Right hindlimb (tissue), 1 donor: ENCODE measurements around the gene FGFR3.
"Not testable (repeated sequence)": the region's sequence is repeated elsewhere in the genome, so short reads cannot be mapped to it uniquely, and the experiment has no call there.

Experiments used
- DNase-seq: peaks from one replicate; pipeline ENCODE4 v3.0.0-alpha.2; 2018

The FGFR3 gene

GRCh38 chr4:1843852-1844251, 50.8 kb downstream of the FGFR3 start:
- no peak for DNase-seq

GRCh38 chr4:1844618-1845017, 51.5 kb downstream of the FGFR3 start:
- not testable (repeated sequence) for DNase-seq

GRCh38 chr4:1846580-1846979, 53.5 kb downstream of the FGFR3 start:
- DNase-seq, result no peak

GRCh38 chr4:1850276-1850675, 57.2 kb downstream of the FGFR3 start:
- DNase-seq, result no peak

- no peak for DNase-seq
Observed at GRCh38 chr4:1851160-1851559, 58.1 kb downstream of the FGFR3 start.

GRCh38 chr4:1851575-1852410, 58.7 kb downstream of the FGFR3 start:
- DNase-seq, result no peak

GRCh38 chr4:1852904-1853623, 60.0 kb downstream of the FGFR3 start:
- DNase-seq, result no peak

GRCh38 chr4:1854752-1855151, 61.7 kb downstream of the FGFR3 start:
- no peak for DNase-seq

- DNase-seq, result peak; percentile 41
Observed at GRCh38 chr4:1855333-1856070, 62.4 kb downstream of the FGFR3 start.

- DNase-seq, result peak; percentile 97
Observed at GRCh38 chr4:1856071-1856942, 63.2 kb downstream of the FGFR3 start, which contains the start of gene LETM1. Gene LETM1 (minus strand): TSS chr4:1856156. CDS start chr4:1855950, 206 bp downstream.

GRCh38 chr4:1856943-1857699, 64.0 kb downstream of the FGFR3 start:
- DNase-seq, result peak; percentile 56

GRCh38 chr4:1857931-1858330, 64.8 kb downstream of the FGFR3 start:
- DNase-seq, result no peak
